MCF 10A (cell line): Measurements from ENCODE around the gene RRBP1. TPM values are rescaled to one million over a fixed set of nuclear protein-coding genes. Genes with fewer than 3 reads are reported as not detected.

Experiments used
- BruUV-seq: library from RNA; stranded (reverse); fragments of 400-500 nt; replicated peaks from 2 replicates; lab custom pipeline; 2021; lab: Mats Ljungman, UMichigan
- CTCF ChIA-PET: fragments of 300-600 bp; sonication (Branson Sonifier 250); formaldehyde crosslinking; extraction: SDS; loops from one replicate; lab custom pipeline; 2021; ENCODE audit warnings: antibody characterized with exemption, inconsistent platforms; lab: Yijun Ruan, JAX
- POLR2A ChIA-PET: fragments of 300-600, 350-650 bp; sonication (Branson Sonifier 250); formaldehyde crosslinking; extraction: SDS; loops from one replicate; lab custom pipeline; 2020; ENCODE audit warnings: antibody characterized with exemption, inconsistent platforms; lab: Yijun Ruan, JAX
- DNase-seq: peaks from one replicate; pipeline ENCODE4 v3.0.0-alpha.2; 2018; ENCODE audit not compliant: unreplicated experiment
- H3K27ac Mint-ChIP-seq: one replicate; pipeline ENCODE4 v1.8.0; 2022; ENCODE audit warnings: mild to moderate bottlenecking, low read depth, mixed read lengths; ENCODE audit not compliant: unreplicated experiment
- H3K27me3 Mint-ChIP-seq: one replicate; pipeline ENCODE4 v1.8.0; 2022; ENCODE audit warnings: mixed read lengths; ENCODE audit not compliant: insufficient read depth, unreplicated experiment
- H3K36me3 Mint-ChIP-seq: one replicate; pipeline ENCODE4 v1.8.0; 2022; ENCODE audit warnings: mild to moderate bottlenecking, moderate library complexity, mixed read lengths; ENCODE audit not compliant: insufficient read depth, unreplicated experiment
- H3K4me1 Mint-ChIP-seq: one replicate; pipeline ENCODE4 v1.8.0; 2022; ENCODE audit warnings: mixed read lengths; ENCODE audit not compliant: insufficient read depth, unreplicated experiment
- H3K4me3 Mint-ChIP-seq: one replicate; pipeline ENCODE4 v1.8.0; 2022; ENCODE audit warnings: mild to moderate bottlenecking, moderate library complexity, mixed read lengths; ENCODE audit not compliant: unreplicated experiment
- H3K9me3 Mint-ChIP-seq: one replicate; pipeline ENCODE4 v1.8.0; 2022; ENCODE audit warnings: mixed read lengths; ENCODE audit not compliant: unreplicated experiment
- intact Hi-C: fragments of 100-400 bp; cut with micrococcal nuclease; formaldehyde crosslinking; loops from 2 replicates; pipeline ENCODE4 v1.14.1; 2022
- total RNA-seq: library from RNA; stranded (reverse); gene quantifications from 2 replicates; pipeline ENCODE4 v1.2.3, GENCODE V29; 2022
- TF ChIP-seq, protein P1 (sequence below): fragments of 200-600 bp; IDR thresholded peaks from one replicate; pipeline ENCODE4 v1.8.0; 2022; ENCODE audit warnings: antibody characterized with exemption, mild to moderate bottlenecking; ENCODE audit not compliant: unreplicated experiment

RRBP1 gene
- total RNA-seq, 1 experiment from 2014 or later = 203 TPM

DNA sequence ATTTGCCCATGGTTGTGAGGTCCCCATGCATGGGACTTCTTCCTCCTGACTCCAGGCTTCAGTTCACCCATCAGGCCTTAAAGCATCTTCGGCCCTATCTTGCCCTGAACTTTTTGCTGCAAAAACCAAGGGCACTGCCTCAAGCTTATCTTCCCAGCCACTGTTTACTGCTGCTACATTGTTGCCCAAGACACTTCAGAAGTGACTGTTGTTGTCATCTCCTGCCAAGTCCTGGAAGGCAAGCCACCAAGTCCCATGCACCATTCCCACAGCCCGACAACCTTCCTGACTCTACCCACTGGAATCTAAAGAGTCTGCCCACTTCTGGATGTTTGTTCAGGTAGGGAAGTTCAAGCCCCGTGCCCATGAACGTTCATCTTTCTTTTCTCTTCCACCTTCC is 30.2 kb upstream of the RRBP1 start:
- BruUV-seq = no TSS peak
- no peaks in the 10 kb centered on the region for H3K36me3 Mint-ChIP-seq
- TF ChIP-seq, protein P1, sequence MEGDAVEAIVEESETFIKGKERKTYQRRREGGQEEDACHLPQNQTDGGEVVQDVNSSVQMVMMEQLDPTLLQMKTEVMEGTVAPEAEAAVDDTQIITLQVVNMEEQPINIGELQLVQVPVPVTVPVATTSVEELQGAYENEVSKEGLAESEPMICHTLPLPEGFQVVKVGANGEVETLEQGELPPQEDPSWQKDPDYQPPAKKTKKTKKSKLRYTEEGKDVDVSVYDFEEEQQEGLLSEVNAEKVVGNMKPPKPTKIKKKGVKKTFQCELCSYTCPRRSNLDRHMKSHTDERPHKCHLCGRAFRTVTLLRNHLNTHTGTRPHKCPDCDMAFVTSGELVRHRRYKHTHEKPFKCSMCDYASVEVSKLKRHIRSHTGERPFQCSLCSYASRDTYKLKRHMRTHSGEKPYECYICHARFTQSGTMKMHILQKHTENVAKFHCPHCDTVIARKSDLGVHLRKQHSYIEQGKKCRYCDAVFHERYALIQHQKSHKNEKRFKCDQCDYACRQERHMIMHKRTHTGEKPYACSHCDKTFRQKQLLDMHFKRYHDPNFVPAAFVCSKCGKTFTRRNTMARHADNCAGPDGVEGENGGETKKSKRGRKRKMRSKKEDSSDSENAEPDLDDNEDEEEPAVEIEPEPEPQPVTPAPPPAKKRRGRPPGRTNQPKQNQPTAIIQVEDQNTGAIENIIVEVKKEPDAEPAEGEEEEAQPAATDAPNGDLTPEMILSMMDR = no peak
- ChIA-PET CTCF (interaction anchor here (0.9 kb wide), 1 partner anchor 129 kb away, joined by 4 read pairs; no protein-coding TSS in a partner anchor), POLR2A (no interaction called here)
- intact Hi-C loops = no loop called here
- H3K4me3 Mint-ChIP-seq = no peak overlapping the region
- no peaks in the 10 kb centered on the region for H3K27me3 Mint-ChIP-seq
- H3K27ac Mint-ChIP-seq = no peak overlapping the region
- no peak for DNase-seq
- H3K9me3 Mint-ChIP-seq = no peaks in the 10 kb centered on the region
- H3K4me1 Mint-ChIP-seq = no peaks in the 10 kb centered on the region

DNA sequence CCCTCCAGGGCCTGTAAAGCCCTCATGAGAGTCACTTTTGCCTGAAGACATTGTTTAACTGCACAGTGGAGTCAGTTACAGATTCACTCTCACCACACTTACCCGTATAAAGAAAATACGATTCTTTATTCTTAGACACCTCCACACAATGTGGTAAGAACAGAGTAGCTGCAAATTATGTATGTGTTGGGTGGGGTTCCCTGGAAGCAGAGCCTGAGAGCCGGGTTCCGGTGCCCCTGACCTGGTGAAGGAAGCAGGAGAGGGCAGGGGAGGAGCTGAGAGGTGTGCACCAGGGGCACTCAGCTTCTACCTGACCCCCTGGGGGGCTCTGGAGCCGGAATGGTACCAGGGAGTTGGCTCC is 29.2 kb upstream of the RRBP1 start:
- CTCF ChIA-PET = no interaction called here

DNA sequence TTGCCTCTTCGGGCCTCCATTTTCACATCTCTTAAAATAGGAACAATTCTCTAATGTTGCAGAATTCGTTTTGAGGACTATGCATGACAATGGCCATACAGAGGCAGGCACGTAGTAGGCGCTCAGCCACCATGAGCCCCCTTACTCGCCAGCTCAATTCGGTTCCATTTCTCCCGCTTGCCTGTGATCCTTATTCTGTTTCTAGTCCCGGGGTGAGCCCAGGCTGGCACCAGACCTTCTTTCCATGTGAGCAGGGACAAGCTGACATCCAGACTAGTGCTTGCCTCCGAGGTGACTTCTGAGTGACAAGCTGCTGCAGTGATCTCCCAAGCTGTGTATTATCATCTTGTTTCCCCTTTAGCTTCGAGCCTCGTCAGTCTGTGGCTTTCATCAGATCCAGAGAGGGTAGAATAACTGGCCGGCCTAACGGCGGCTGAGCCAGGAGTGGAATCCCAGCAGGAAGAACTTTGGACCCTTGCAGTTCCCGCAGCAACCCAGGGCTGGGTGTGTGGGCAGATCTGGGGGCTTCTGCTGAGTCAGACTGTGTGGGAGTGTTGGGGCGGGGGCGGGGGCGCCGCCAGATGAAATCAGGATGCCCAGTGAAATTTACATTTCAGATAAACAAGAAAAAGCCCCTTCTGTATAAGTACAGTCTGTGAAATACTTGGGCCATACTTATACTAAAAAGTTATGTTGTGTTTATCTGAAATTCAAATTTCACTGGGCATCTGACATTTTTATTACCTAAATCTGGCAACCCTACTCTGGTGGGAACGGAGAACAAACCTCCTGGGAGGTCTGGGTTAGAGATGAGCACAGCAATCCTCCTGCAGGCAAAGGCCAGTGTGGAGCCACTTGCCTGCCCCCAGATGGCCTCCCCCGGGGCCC is 28.6 kb upstream of the RRBP1 start:
- Mint-ChIP-seq H3K4me1 (no peaks in the 10 kb centered on the region), H3K4me3 (no peak overlapping the region), H3K9me3 (no peaks in the 10 kb centered on the region), H3K27me3 (no peaks in the 10 kb centered on the region), H3K36me3 (no peaks in the 10 kb centered on the region), H3K27ac (no peak overlapping the region)
- intact Hi-C loops = no loop called here
- ChIA-PET POLR2A (no interaction called here), CTCF (interaction anchor here (0.6 to 1.1 kb wide), 3 partner anchors 14 to 30 kb away, joined by 3 to 4 read pairs (median 4); partner anchors contain the start of gene RRBP1)
- TF ChIP-seq, protein P1 = no peak
- no peak for DNase-seq
- no TSS peak for BruUV-seq

More for the DNA sequence above, 29.2 kb upstream of the RRBP1 start:
- Mint-ChIP-seq H3K27ac (no peak overlapping the region), H3K27me3 (no peaks in the 10 kb centered on the region), H3K4me3 (no peak overlapping the region), H3K9me3 (no peaks in the 10 kb centered on the region), H3K4me1 (no peaks in the 10 kb centered on the region), H3K36me3 (no peaks in the 10 kb centered on the region)
- TF ChIP-seq, protein P1 = no peak
- POLR2A ChIA-PET = no interaction called here
- intact Hi-C loops = no loop called here
- DNase-seq = no peak
- no TSS peak for BruUV-seq
